Measurements from ENCODE around the gene YRDC. TPM values are rescaled to one million over a fixed set of nuclear protein-coding genes. Genes with fewer than 3 reads are reported as not detected.

YRDC gene, protein sequence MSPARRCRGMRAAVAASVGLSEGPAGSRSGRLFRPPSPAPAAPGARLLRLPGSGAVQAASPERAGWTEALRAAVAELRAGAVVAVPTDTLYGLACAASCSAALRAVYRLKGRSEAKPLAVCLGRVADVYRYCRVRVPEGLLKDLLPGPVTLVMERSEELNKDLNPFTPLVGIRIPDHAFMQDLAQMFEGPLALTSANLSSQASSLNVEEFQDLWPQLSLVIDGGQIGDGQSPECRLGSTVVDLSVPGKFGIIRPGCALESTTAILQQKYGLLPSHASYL
- total RNA-seq (10 to 100 TPM; 13.8 to 14.1 TPM), polyA plus RNA-seq (10 to 100 TPM; 21.4 to 28.6 TPM)

DNA sequence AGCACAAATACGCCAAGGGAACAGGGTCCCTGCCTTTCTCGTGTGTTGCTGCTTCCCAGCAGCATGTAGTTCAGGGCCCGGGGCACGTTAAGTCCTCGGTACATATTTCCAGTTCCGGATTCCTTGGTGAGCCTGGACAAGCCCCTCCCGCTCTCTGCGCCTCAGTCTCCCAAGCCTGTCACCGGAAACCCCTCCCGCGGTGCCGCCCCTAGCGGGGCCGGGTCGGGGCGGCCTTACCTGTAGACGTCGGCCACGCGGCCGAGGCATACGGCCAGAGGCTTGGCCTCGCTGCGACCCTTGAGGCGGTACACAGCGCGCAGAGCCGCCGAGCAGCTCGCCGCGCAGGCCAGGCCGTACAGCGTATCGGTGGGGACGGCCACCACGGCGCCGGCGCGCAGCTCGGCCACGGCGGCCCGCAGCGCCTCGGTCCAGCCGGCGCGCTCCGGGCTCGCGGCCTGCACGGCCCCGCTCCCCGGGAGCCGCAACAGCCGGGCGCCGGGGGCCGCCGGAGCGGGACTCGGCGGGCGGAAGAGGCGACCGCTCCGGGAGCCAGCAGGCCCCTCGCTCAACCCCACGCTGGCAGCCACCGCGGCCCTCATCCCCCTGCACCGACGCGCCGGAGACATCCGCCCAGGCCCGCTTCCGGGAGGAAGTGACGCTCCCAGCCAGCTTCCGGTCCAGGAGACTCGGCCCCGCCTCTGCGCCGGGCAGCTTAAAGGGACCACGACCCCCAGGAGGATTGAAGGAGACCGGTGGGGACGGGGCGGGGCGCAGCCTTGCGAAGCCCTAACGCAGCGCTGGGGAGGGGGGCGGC, at the start of gene YRDC, which contains the start of gene C1orf122:
Gene YRDC (minus strand): TSS at position 654 of the 814 bp plus-strand sequence. CDS start 28 bp downstream, at position 626.
Gene C1orf122 (plus strand): TSS at position 236 of the 814 bp plus-strand sequence. CDS start 615 bp downstream, outside the sequence.
- Histone ChIP-seq H3K36me3 (ENCODE audit: insufficient read depth, low read length) (peaks cover 31% of the 10 kb centered on the region), H3K4me3 (ENCODE audit: low read length in 2 of 2) (peak within 1 kb of the TSS; percentile 56 to 83), H3K27ac (ENCODE audit: low read depth, low read length) (peak within 1 kb of the TSS; percentile 89), H3K4me1 (ENCODE audit: insufficient read depth, low read length) (peaks cover 40% of the 10 kb centered on the region), H3K9me3 (ENCODE audit: control insufficient read depth in 1 of 2, low read length in 2 of 2) (no peaks in the 10 kb centered on the region), H3K27me3 (ENCODE audit: insufficient read depth, low read length) (no peaks in the 10 kb centered on the region)
- Mint-ChIP-seq H3K9me3 (no peaks in the 10 kb centered on the region), H3K4me3 (peak within 1 kb of the TSS; percentile 92 to 98 (median 96)), H3K27ac (peak within 1 kb of the TSS; percentile 93 to 99 (median 98)), H3K27me3 (no peaks in the 10 kb centered on the region), H3K4me1 (peaks cover 13 to 57% (median 32%) of the 10 kb centered on the region in 4 donors), H3K36me3 (peaks cover 24 to 51% of the 10 kb centered on the region in 2 donors)
- ChIA-PET CTCF (ENCODE audit: partially characterized antibody) (interaction anchor here (1.0 to 2.9 kb wide), 2 partner anchors 52 to 115 kb away, joined by 5 to 20 read pairs; partner anchors contain the start of genes CDCA8 and MTF1), POLR2A (ENCODE audit: partially characterized antibody) (interaction anchor here (0.9 to 2.7 kb wide), 17 partner anchors 9 to 329 kb away, joined by 3 to 34 read pairs (median 4); partner anchors contain the start of genes CDCA8, INPP5B, MEAF6 and MTF1)
- DNase-seq: peak; percentile 86 to 93 (median 88)
- intact Hi-C loops (cut with micrococcal nuclease): loop anchor here (1.0 to 5.0 kb wide), 2 partner anchors 52 to 330 kb away; partner anchors contain the start of gene MTF1

DNA sequence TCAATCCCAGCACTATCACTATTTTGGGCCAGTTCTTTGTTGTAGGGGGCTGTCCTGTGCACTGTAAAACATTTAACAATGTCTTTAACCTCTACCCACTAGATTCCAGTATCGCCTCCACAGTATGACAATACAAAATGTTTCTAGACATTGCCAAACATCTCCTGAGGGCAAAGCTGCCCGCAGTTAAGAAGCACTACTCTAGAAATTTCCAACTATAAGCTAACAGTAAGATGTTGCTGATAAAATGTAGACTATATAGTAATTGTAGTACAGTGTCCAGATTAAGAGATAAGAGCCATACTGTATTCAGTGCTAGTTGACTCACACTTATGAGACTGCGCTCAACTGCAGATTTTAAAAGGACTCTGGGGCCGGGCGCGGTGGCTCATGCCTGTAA, 46.4 kb upstream of the YRDC start:
- Histone ChIP-seq H3K36me3 (ENCODE audit: insufficient read depth, low read length) (peaks cover 8% of the 10 kb centered on the region), H3K4me3 (ENCODE audit: low read length in 2 of 2) (no peak overlapping the region), H3K27ac (ENCODE audit: low read depth, low read length) (no peak overlapping the region), H3K27me3 (ENCODE audit: insufficient read depth, low read length) (no peaks in the 10 kb centered on the region), H3K4me1 (ENCODE audit: insufficient read depth, low read length) (peaks cover 69% of the 10 kb centered on the region), H3K9me3 (ENCODE audit: control insufficient read depth in 1 of 2, low read length in 2 of 2) (no peaks in the 10 kb centered on the region)
- H3K27ac Mint-ChIP-seq: peak overlapping the region in 4 of 7 donors; percentile 3 to 42 (median 29)
- intact Hi-C loops (cut with micrococcal nuclease): no loop called here
- H3K4me1 Mint-ChIP-seq: peaks cover 25 to 47% (median 33%) of the 10 kb centered on the region in 4 donors
- ChIA-PET CTCF (ENCODE audit: partially characterized antibody) (interaction anchor here (0.9 kb wide), 1 partner anchor 9 kb away, joined by 4 read pairs; no protein-coding TSS in a partner anchor), POLR2A (ENCODE audit: partially characterized antibody) (no interaction called here)
- DNase-seq: no peak
- no peaks in the 10 kb centered on the region for H3K9me3 Mint-ChIP-seq
- H3K36me3 Mint-ChIP-seq: peaks cover 21 to 44% of the 10 kb centered on the region in 2 donors
- H3K27me3 Mint-ChIP-seq: no peaks in the 10 kb centered on the region
- peak overlapping the region in 1 of 8 donors; percentile 59 for H3K4me3 Mint-ChIP-seq

DNA sequence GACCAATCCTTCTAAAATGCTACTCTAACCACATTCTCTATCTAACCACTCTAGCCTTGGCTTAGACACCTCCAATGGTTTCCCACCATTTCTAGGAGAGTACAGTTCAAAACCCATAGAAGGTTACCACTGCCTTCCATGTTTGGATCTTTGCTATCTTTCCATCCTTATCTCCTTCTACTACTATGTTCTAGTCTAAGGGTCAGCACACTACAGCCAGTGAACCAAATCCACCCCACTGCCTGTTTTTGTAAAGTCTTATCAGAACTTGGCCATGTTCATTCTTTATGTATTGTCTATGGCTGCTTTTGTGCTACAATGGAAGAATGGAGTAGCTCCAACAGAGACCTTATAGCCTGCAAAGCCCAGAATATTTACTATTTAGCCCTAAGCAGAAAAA, 45.1 kb upstream of the YRDC start:
- peaks cover 8% of the 10 kb centered on the region for H3K36me3 ChIP-seq (ENCODE audit: insufficient read depth, low read length)
- intact Hi-C loops (cut with micrococcal nuclease): no loop called here
- CTCF ChIA-PET (ENCODE audit: partially characterized antibody): no interaction called here
- peaks cover 21 to 35% of the 10 kb centered on the region in 2 donors for H3K36me3 Mint-ChIP-seq
- peak overlapping the region in 3 of 8 donors; percentile 2 to 61 (median 19) for H3K4me3 Mint-ChIP-seq
- no peaks in the 10 kb centered on the region for H3K9me3 ChIP-seq (ENCODE audit: control insufficient read depth in 1 of 2, low read length in 2 of 2)
- DNase-seq: no peak
- no peak overlapping the region for H3K27ac ChIP-seq (ENCODE audit: low read depth, low read length)
- H3K4me3 ChIP-seq (ENCODE audit: low read length in 2 of 2): no peak overlapping the region
- no peaks in the 10 kb centered on the region for H3K27me3 Mint-ChIP-seq
- no peaks in the 10 kb centered on the region for H3K9me3 Mint-ChIP-seq
- peak overlapping the region in 5 of 7 donors; percentile 1 to 79 (median 70) for H3K27ac Mint-ChIP-seq
- POLR2A ChIA-PET (ENCODE audit: partially characterized antibody): no interaction called here
- H3K4me1 ChIP-seq (ENCODE audit: insufficient read depth, low read length): peaks cover 60% of the 10 kb centered on the region
- H3K27me3 ChIP-seq (ENCODE audit: insufficient read depth, low read length): no peaks in the 10 kb centered on the region
- peaks cover 20 to 46% (median 35%) of the 10 kb centered on the region in 4 donors for H3K4me1 Mint-ChIP-seq

DNA sequence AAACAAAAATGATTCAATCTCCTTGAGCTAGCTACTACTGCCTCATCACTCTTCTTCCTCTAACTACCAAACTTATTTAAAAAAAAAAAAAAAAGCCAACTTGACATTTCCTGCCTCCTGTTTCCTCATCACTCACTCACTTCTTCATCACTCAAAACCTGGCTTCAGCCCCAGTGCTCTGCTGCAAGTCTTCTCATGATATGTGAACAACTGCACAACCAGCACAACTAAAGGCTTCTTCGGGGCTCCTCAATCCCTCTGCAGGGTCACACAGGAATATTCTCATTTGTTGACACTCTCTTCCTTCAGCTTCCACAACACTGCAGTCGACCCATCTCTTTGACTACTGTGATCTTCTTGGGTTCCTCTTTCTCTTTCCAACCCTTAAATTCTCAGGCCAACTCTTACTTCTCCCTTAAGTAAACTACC, 43.8 kb upstream of the YRDC start:
- intact Hi-C loops (cut with micrococcal nuclease): no loop called here
- no peaks in the 10 kb centered on the region for H3K27me3 ChIP-seq (ENCODE audit: insufficient read depth, low read length)
- no peaks in the 10 kb centered on the region for H3K9me3 ChIP-seq (ENCODE audit: control insufficient read depth in 1 of 2, low read length in 2 of 2)
- Mint-ChIP-seq H3K27me3 (no peaks in the 10 kb centered on the region), H3K4me1 (peaks cover 16 to 44% (median 33%) of the 10 kb centered on the region in 4 donors), H3K9me3 (no peaks in the 10 kb centered on the region), H3K4me3 (no peak overlapping the region), H3K27ac (no peak overlapping the region), H3K36me3 (peaks cover 14 to 25% of the 10 kb centered on the region in 2 donors)
- ChIA-PET CTCF (ENCODE audit: partially characterized antibody) (interaction anchor here (0.7 to 2.9 kb wide), 2 partner anchors 8 to 11 kb away, joined by 3 to 28 read pairs; partner anchors contain the start of gene MTF1), POLR2A (ENCODE audit: partially characterized antibody) (interaction anchor here (1.4 to 2.7 kb wide), 2 partner anchors 8 to 43 kb away, joined by 3 to 10 read pairs; partner anchors contain the start of genes MTF1 and YRDC)
- DNase-seq: no peak
- peaks cover 60% of the 10 kb centered on the region for H3K4me1 ChIP-seq (ENCODE audit: insufficient read depth, low read length)
- peaks cover under 1% of the 10 kb centered on the region for H3K36me3 ChIP-seq (ENCODE audit: insufficient read depth, low read length)
- H3K27ac ChIP-seq (ENCODE audit: low read depth, low read length): no peak overlapping the region
- H3K4me3 ChIP-seq (ENCODE audit: low read length in 2 of 2): no peak overlapping the region

DNA sequence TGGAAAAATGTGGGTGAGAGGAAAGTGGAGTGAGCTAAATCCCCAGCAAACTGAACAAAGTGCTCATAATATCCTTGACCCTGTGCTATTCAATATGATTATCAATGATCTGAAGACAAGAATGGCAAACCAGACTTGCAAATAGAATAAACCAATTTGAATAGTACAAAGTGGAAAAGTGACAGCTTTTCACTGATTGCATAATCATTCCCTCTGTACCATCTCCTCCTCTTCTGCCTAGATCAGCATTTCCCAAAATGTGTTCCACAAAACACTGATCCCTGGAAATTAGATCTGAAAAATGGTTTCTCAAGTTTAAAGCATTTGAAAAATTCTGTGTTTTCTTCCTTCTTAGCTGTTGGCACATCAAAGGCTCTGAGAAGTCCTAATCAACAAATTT, 43.3 kb upstream of the YRDC start:
- peaks cover 14 to 27% of the 10 kb centered on the region in 2 donors for H3K36me3 Mint-ChIP-seq
- peaks cover 17 to 50% (median 38%) of the 10 kb centered on the region in 4 donors for H3K4me1 Mint-ChIP-seq
- no peak overlapping the region for H3K27ac Mint-ChIP-seq
- no peaks in the 10 kb centered on the region for H3K36me3 ChIP-seq (ENCODE audit: insufficient read depth, low read length)
- H3K4me1 ChIP-seq (ENCODE audit: insufficient read depth, low read length): peaks cover 61% of the 10 kb centered on the region
- DNase-seq: no peak
- no peak overlapping the region for H3K4me3 ChIP-seq (ENCODE audit: low read length in 2 of 2)
- intact Hi-C loops (cut with micrococcal nuclease): no loop called here
- ChIA-PET POLR2A (ENCODE audit: partially characterized antibody) (interaction anchor here (1.4 to 2.7 kb wide), 2 partner anchors 8 to 43 kb away, joined by 3 to 10 read pairs; partner anchors contain the start of genes MTF1 and YRDC), CTCF (ENCODE audit: partially characterized antibody) (interaction anchor here (0.7 to 2.9 kb wide), 2 partner anchors 9 to 11 kb away, joined by 3 to 28 read pairs; partner anchors contain the start of gene MTF1)
- H3K27ac ChIP-seq (ENCODE audit: low read depth, low read length): no peak overlapping the region
- H3K9me3 ChIP-seq (ENCODE audit: control insufficient read depth in 1 of 2, low read length in 2 of 2): no peaks in the 10 kb centered on the region
- H3K27me3 Mint-ChIP-seq: no peaks in the 10 kb centered on the region
- no peaks in the 10 kb centered on the region for H3K9me3 Mint-ChIP-seq
- H3K4me3 Mint-ChIP-seq: no peak overlapping the region
- no peaks in the 10 kb centered on the region for H3K27me3 ChIP-seq (ENCODE audit: insufficient read depth, low read length)

DNA sequence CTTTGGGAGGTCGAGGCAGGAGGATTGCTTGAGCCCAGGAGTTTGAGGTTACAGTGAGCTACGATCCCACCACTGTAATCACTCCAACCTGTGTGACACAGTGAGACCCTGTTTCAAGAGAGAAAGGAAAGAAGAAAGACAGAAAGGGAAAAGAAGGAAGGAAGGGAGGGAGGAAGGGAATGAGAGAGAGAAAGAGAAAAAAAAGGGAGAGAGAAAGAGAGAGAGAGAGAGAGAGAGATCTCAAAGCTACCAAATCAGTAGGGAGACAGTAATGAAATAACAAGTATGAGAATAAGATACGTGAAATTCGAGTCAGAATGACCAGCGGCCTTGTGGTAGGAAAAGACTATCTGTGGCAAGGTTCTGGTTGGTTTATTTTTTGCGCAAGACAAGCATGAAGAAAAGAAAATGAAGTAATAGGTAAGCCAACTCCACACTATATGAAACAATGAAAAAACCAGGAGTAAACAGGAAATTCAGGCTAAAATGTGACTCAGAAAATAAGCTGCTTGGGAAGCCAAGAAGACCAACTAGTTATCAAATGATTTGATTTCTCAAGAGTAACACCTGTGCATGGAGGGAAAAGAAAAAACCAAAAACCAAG, 42.4 kb upstream of the YRDC start:
- peaks cover 61% of the 10 kb centered on the region for H3K4me1 ChIP-seq (ENCODE audit: insufficient read depth, low read length)
- DNase-seq: no peak
- POLR2A ChIA-PET (ENCODE audit: partially characterized antibody): interaction anchor here (0.9 to 2.7 kb wide), 2 partner anchors 9 to 43 kb away, joined by 3 to 10 read pairs; partner anchors contain the start of genes C1orf122, MTF1 and YRDC
- no peak overlapping the region for H3K4me3 ChIP-seq (ENCODE audit: low read length in 2 of 2)
- H3K4me1 Mint-ChIP-seq: peaks cover 22 to 56% (median 39%) of the 10 kb centered on the region in 4 donors
- peaks cover 14 to 28% of the 10 kb centered on the region in 2 donors for H3K36me3 Mint-ChIP-seq
- intact Hi-C loops (cut with micrococcal nuclease): no loop called here
- no peak overlapping the region for H3K4me3 Mint-ChIP-seq
- H3K36me3 ChIP-seq (ENCODE audit: insufficient read depth, low read length): no peaks in the 10 kb centered on the region
- no peaks in the 10 kb centered on the region for H3K27me3 Mint-ChIP-seq
- H3K9me3 ChIP-seq (ENCODE audit: control insufficient read depth in 1 of 2, low read length in 2 of 2): no peaks in the 10 kb centered on the region
- H3K27me3 ChIP-seq (ENCODE audit: insufficient read depth, low read length): no peaks in the 10 kb centered on the region
- no peak overlapping the region for H3K27ac Mint-ChIP-seq
- no peak overlapping the region for H3K27ac ChIP-seq (ENCODE audit: low read depth, low read length)
- no peaks in the 10 kb centered on the region for H3K9me3 Mint-ChIP-seq
- CTCF ChIA-PET (ENCODE audit: partially characterized antibody): interaction anchor here (0.6 to 2.9 kb wide), 4 partner anchors 9 to 101 kb away, joined by 3 to 28 read pairs (median 4); partner anchors contain the start of gene MTF1
